LoVo (cell line): ENCODE results near the gene ERP27.

Experiments
- DNase-seq: peaks from one replicate; pipeline ENCODE4 v3.0.0-alpha.2; 2016; ENCODE audit warnings: low spot score

Gene ERP27

DNA sequence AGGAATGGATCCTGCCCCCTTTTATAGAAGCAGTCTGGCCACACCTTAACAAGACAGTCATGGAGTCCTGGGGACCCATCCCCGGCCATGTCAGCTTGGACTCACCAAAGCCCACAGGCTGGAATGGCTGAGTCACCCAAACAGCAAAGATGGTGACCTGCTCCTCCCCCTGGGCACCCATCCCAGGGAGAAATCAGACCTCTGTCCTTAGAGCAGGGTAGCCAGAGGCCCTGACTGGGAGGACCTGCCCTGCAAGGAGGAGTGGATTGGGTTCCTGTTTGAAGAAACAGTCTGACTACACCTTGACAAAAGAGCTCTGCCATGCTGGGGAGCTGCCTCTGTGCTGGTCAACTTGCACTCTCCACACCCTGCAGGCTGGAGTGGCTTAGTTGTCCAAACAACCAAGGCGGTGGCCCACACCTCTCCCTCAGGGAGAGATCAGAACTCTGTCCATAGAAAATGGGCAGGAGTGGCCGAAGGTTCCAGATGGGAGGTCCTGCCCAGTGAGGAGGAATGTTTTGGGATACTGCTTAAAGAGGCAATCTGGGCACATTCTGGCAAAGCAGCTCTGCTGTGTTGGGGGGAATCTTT, 69.3 kb downstream of the ERP27 start:
- no peak for DNase-seq
